Liver (tissue), 9 donors: ENCODE results near the gene LPO. TPM values are rescaled to one million over a fixed set of nuclear protein-coding genes. Genes with fewer than 3 reads are reported as not detected.

Experiments used
- DNase-seq: peaks from one replicate; pipeline ENCODE4 v3.0.0-alpha.2; 2017; ENCODE audit warnings: low spot score
- H3K27ac ChIP-seq, 2 donors: one replicate each; pipeline ENCODE4 v1.7.0; 2013; ENCODE audit warnings: inconsistent platforms in 2 of 2, low read length in 2 of 2, control low read depth in 1 of 2, low read depth in 1 of 2, mild to moderate bottlenecking in 1 of 2
- H3K27me3 ChIP-seq, 4 donors: one replicate each; pipeline versions ENCODE4 v1.6.1 to v1.7.0; 2013; ENCODE audit warnings: low read length in 3 of 4, inconsistent platforms in 1 of 4, mild to moderate bottlenecking in 1 of 4, moderate library complexity in 1 of 4; ENCODE audit not compliant: control insufficient read depth in 4 of 4, insufficient read depth in 4 of 4
- H3K36me3 ChIP-seq, 4 donors: one replicate each; pipeline versions ENCODE4 v1.6.1 to v1.7.0; 2013; ENCODE audit warnings: low read length in 3 of 4, mild to moderate bottlenecking in 3 of 4, low read depth in 1 of 4, moderate library complexity in 1 of 4; ENCODE audit not compliant: control insufficient read depth in 4 of 4, insufficient read depth in 3 of 4
- H3K4me1 ChIP-seq, 4 donors: one replicate each; pipeline versions ENCODE4 v1.6.1 to v1.7.0; 2013; ENCODE audit warnings: low read length in 3 of 4, mild to moderate bottlenecking in 3 of 4, moderate library complexity in 1 of 4; ENCODE audit not compliant: control insufficient read depth in 4 of 4, insufficient read depth in 4 of 4
- H3K4me3 ChIP-seq, 3 donors: one replicate each; pipeline versions ENCODE4 v1.6.1 to v1.7.0; 2013; ENCODE audit warnings: low read length in 3 of 3, control low read depth in 1 of 3, low read depth in 1 of 3, mild to moderate bottlenecking in 1 of 3
- H3K9ac ChIP-seq, 2 donors: one replicate each; pipeline ENCODE4 v1.7.0; 2013; ENCODE audit warnings: low read length in 2 of 2, mild to moderate bottlenecking in 2 of 2, moderate library complexity in 2 of 2, control low read depth in 1 of 2, low read depth in 1 of 2
- H3K9me3 ChIP-seq, 4 donors: one replicate each; pipeline versions ENCODE4 v1.6.1 to v1.7.0; 2013; ENCODE audit warnings: low read length in 3 of 4; ENCODE audit not compliant: control insufficient read depth in 4 of 4
- FOXA1 ChIP-seq: IDR thresholded peaks from 2 replicates; pipeline ENCODE4 v1.6.1; 2016; ENCODE audit warnings: antibody characterized with exemption
- FOXA2 ChIP-seq: IDR thresholded peaks from 2 replicates; pipeline ENCODE4 v1.6.1; 2016; ENCODE audit warnings: antibody characterized with exemption
- GABPA ChIP-seq, 2 donors: IDR thresholded peaks in 1 of 2; conservative IDR thresholded peaks in 1 of 2; 2 replicates each; pipeline ENCODE4 v1.6.1; 2016; ENCODE audit warnings: antibody characterized with exemption in 2 of 2, mild to moderate bottlenecking in 1 of 2, moderate library complexity in 1 of 2
- HNF4A ChIP-seq, 2 donors: conservative IDR thresholded peaks; 2 replicates each; pipeline ENCODE4 v1.6.1; 2016; ENCODE audit warnings: antibody characterized with exemption in 2 of 2, mild to moderate bottlenecking in 2 of 2
- HNF4G ChIP-seq: IDR thresholded peaks from 2 replicates; pipeline ENCODE4 v1.6.1; 2016; ENCODE audit warnings: antibody characterized with exemption
- JUND ChIP-seq, 2 donors: IDR thresholded peaks; 2 replicates each; pipeline ENCODE4 v1.6.1; 2016; ENCODE audit warnings: antibody characterized with exemption in 2 of 2
- NR2F2 ChIP-seq: IDR thresholded peaks from 2 replicates; pipeline ENCODE4 v1.6.1; 2016; ENCODE audit warnings: antibody characterized with exemption
- RAD21 ChIP-seq, 2 donors: IDR thresholded peaks; 2 replicates each; pipeline ENCODE4 v1.6.1; 2016; ENCODE audit warnings: antibody characterized with exemption in 2 of 2, mild to moderate bottlenecking in 2 of 2
- RXRA ChIP-seq, 2 donors: IDR thresholded peaks; 2 replicates each; pipeline ENCODE4 v1.6.1; 2017 to 2018; ENCODE audit warnings: antibody characterized with exemption in 2 of 2, mild to moderate bottlenecking in 1 of 2
- SP1 ChIP-seq: IDR thresholded peaks from 2 replicates; pipeline ENCODE4 v1.6.1; 2018; ENCODE audit warnings: antibody characterized with exemption, mild to moderate bottlenecking
- TAF1 ChIP-seq: conservative IDR thresholded peaks from 2 replicates; pipeline ENCODE4 v1.6.1; 2016; ENCODE audit warnings: antibody characterized with exemption, mild to moderate bottlenecking
- YY1 ChIP-seq: IDR thresholded peaks from 2 replicates; pipeline ENCODE4 v1.6.1; 2016; ENCODE audit warnings: antibody characterized with exemption, mild to moderate bottlenecking
- WGBS: extraction: QIAGEN DNeasy Blood & Tissue Kit; methylation state at CpG from one replicate; pipeline ENCODE4 v1.1.7; 2013; 5-methylcytosine and 5-hydroxymethylcytosine counted together
- polyA plus RNA-seq, 2 donors: library from polyadenylated mRNA; stranded (reverse) in 1 of 2; unstranded in 1 of 2; fragments of 200-250 nt in 1 of 2; fragments of >200 nt in 1 of 2; fragmentation: Nextera tagmentation in 1 of 2; extraction: Ambion mirVana in 1 of 2; gene quantifications; one replicate each; pipeline versions ENCODE4 v1.2.1 to v1.2.3, GENCODE V29; 2013 to 2015
- total RNA-seq, 2 donors: library from RNA; depleted of rRNA; stranded (reverse); fragments of >200 nt; gene quantifications; one replicate each; pipeline ENCODE4 v1.2.3, GENCODE V29; 2014
- TF ChIP-seq, protein P1 (sequence below): IDR thresholded peaks from 2 replicates; pipeline ENCODE4 v1.6.1; 2016; ENCODE audit warnings: antibody characterized with exemption, mild to moderate bottlenecking
- TF ChIP-seq, protein P2 (sequence below): fragments of 150-350 bp; IDR thresholded peaks from 2 replicates; pipeline ENCODE4 v1.5.1; 2017; ENCODE audit warnings: improper control_type of control experiment, low read depth, low read length; ENCODE audit not compliant: missing input control
- TF ChIP-seq, protein P3 (sequence below): IDR thresholded peaks from 2 replicates; pipeline ENCODE4 v1.6.1; 2016; ENCODE audit warnings: antibody characterized with exemption
- TF ChIP-seq, protein P4 (sequence below): IDR thresholded peaks from 2 replicates; pipeline ENCODE4 v1.6.1; 2016; ENCODE audit warnings: antibody characterized with exemption
- TF ChIP-seq, protein P5 (sequence below): IDR thresholded peaks from 2 replicates; pipeline ENCODE4 v1.6.1; 2016; ENCODE audit warnings: antibody characterized with exemption
- donor health status: healthy.
- donor health status: healthy.
- donor health status: healthy.
- donor health status: healthy.
- donor health status: healthy.

LPO gene
- total and polyA plus RNA-seq, 4 donors: not detected

DNA sequence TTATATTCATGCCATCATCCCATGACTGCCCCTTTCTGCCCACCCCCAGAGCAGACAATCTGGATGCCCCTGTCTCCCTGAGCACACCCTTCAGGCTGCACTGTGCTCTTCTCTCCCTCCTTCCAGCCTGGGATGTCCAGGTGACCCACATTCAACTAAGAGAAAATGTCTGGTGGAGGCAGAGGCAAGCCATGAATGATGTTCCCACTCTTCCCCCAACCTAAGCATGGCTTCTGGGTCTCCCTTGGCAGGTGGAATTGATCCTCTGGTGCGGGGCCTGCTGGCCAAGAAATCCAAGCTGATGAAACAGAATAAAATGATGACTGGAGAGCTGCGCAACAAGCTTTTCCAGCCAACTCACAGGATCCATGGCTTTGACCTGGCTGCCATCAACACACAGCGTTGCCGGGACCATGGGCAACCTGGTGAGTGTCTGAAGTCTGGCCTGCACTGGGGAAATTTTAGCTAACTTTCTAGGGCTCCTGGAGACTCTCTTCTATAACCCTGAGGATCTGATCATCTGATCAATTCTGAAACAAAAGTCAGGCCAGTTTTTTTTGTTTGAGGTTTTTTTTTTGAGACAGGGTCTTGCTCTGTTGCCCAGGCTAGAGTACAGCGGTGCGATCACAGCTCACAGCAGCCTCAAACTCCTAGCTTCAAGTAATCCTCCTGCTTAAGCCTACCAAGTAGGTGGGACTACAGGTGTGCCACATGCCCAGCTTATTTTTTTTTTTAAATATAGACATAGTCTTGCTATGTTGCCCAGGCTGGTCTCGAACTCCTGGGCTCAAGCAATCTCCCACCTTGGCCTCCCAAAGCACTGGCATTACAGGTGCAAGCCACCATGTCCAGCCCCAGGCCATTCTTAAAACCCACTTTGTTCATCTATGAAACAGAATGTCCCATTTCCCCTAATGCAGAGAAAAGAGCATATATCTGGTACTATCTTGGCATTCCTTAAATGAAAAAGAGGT is 27.8 kb downstream of the LPO start:
- H3K36me3 ChIP-seq: no peaks in the 10 kb centered on the region
- H3K4me1 ChIP-seq: no peaks in the 10 kb centered on the region
- WGBS: 95% methylated on average over 7 of the region's 7 CpGs
- peak; percentile 22 for DNase-seq
- H3K4me3 ChIP-seq: no peak overlapping the region
- H3K9ac ChIP-seq: no peak overlapping the region
- TF ChIP-seq GABPA (IDR thresholded peaks at IDR 0.05 in 1 of 2, conservative IDR thresholded peaks at IDR 0.05 in 1 of 2) (no peak), YY1 (no peak), FOXA2 (no peak), HNF4A (conservative IDR thresholded peaks at IDR 0.05) (no peak), HNF4G (no peak), NR2F2 (no peak), SP1 (no peak)
- TF ChIP-seq, protein P1, sequence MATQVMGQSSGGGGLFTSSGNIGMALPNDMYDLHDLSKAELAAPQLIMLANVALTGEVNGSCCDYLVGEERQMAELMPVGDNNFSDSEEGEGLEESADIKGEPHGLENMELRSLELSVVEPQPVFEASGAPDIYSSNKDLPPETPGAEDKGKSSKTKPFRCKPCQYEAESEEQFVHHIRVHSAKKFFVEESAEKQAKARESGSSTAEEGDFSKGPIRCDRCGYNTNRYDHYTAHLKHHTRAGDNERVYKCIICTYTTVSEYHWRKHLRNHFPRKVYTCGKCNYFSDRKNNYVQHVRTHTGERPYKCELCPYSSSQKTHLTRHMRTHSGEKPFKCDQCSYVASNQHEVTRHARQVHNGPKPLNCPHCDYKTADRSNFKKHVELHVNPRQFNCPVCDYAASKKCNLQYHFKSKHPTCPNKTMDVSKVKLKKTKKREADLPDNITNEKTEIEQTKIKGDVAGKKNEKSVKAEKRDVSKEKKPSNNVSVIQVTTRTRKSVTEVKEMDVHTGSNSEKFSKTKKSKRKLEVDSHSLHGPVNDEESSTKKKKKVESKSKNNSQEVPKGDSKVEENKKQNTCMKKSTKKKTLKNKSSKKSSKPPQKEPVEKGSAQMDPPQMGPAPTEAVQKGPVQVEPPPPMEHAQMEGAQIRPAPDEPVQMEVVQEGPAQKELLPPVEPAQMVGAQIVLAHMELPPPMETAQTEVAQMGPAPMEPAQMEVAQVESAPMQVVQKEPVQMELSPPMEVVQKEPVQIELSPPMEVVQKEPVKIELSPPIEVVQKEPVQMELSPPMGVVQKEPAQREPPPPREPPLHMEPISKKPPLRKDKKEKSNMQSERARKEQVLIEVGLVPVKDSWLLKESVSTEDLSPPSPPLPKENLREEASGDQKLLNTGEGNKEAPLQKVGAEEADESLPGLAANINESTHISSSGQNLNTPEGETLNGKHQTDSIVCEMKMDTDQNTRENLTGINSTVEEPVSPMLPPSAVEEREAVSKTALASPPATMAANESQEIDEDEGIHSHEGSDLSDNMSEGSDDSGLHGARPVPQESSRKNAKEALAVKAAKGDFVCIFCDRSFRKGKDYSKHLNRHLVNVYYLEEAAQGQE: no peak
- TF ChIP-seq, protein P2, sequence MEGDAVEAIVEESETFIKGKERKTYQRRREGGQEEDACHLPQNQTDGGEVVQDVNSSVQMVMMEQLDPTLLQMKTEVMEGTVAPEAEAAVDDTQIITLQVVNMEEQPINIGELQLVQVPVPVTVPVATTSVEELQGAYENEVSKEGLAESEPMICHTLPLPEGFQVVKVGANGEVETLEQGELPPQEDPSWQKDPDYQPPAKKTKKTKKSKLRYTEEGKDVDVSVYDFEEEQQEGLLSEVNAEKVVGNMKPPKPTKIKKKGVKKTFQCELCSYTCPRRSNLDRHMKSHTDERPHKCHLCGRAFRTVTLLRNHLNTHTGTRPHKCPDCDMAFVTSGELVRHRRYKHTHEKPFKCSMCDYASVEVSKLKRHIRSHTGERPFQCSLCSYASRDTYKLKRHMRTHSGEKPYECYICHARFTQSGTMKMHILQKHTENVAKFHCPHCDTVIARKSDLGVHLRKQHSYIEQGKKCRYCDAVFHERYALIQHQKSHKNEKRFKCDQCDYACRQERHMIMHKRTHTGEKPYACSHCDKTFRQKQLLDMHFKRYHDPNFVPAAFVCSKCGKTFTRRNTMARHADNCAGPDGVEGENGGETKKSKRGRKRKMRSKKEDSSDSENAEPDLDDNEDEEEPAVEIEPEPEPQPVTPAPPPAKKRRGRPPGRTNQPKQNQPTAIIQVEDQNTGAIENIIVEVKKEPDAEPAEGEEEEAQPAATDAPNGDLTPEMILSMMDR: no peak
- TF ChIP-seq, protein P3, sequence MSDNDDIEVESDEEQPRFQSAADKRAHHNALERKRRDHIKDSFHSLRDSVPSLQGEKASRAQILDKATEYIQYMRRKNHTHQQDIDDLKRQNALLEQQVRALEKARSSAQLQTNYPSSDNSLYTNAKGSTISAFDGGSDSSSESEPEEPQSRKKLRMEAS: no peak
- H3K9me3 ChIP-seq: no peaks in the 10 kb centered on the region
- H3K27me3 ChIP-seq: peaks cover 0 to 4% (median 2%) of the 10 kb centered on the region in 4 donors
- no peak overlapping the region for H3K27ac ChIP-seq

DNA sequence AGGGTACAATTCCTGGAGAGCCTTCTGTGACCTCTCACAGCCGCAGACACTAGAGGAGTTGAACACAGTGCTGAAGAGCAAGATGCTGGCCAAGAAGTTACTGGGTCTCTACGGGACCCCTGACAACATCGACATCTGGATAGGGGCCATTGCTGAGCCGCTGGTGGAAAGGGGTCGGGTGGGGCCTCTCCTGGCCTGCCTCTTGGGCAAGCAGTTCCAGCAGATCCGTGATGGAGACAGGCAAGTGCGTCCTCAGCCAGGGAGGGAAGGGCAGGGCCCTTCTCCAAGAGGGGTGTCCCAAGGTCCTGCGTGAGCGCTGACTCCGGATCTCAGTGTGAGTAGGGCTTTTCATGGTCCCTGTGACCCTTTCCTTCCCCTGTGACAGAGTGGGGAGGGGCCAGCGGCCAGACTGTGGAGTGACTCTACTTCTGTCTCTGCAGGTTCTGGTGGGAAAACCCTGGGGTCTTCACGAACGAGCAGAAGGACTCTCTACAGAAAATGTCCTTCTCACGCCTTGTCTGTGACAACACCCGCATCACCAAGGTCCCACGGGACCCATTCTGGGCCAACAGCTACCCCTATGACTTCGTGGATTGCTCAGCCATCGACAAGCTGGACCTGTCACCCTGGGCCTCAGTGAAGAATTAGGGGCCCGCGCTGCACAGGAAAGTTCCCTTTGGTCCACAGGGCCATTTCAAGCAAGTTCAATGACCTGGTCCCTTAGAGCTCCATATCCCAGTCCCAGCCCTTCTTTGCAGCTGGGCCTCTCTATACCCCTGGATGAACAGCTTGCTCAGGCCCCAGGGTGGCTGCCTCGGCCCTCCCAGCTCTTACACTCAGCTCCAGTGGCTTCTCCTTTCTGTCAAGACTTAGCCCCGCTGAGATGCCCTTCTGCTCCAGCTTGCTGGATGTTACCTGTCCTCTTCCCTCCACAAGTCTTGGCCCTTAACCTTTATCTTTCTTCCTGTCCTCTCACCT is 29.3 kb downstream of the LPO start:
- DNase-seq: peak; percentile 25
- no peaks in the 10 kb centered on the region for H3K36me3 ChIP-seq
- no peak overlapping the region for H3K27ac ChIP-seq
- 78% methylated on average over 22 of the region's 22 CpGs for WGBS
- peaks cover 0 to 4% (median 2%) of the 10 kb centered on the region in 4 donors for H3K27me3 ChIP-seq
- no peaks in the 10 kb centered on the region for H3K4me1 ChIP-seq
- H3K9me3 ChIP-seq: no peaks in the 10 kb centered on the region
- no peak overlapping the region for H3K4me3 ChIP-seq
- H3K9ac ChIP-seq: no peak overlapping the region
- TF ChIP-seq HNF4G: no peak
- no peak for TF ChIP-seq NR2F2
- TF ChIP-seq RAD21 (IDR thresholded peaks at IDR 0.05): no peak
- TF ChIP-seq, protein P4, sequence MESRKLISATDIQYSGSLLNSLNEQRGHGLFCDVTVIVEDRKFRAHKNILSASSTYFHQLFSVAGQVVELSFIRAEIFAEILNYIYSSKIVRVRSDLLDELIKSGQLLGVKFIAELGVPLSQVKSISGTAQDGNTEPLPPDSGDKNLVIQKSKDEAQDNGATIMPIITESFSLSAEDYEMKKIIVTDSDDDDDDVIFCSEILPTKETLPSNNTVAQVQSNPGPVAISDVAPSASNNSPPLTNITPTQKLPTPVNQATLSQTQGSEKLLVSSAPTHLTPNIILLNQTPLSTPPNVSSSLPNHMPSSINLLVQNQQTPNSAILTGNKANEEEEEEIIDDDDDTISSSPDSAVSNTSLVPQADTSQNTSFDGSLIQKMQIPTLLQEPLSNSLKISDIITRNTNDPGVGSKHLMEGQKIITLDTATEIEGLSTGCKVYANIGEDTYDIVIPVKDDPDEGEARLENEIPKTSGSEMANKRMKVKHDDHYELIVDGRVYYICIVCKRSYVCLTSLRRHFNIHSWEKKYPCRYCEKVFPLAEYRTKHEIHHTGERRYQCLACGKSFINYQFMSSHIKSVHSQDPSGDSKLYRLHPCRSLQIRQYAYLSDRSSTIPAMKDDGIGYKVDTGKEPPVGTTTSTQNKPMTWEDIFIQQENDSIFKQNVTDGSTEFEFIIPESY: no peak
- TF ChIP-seq HNF4A (conservative IDR thresholded peaks at IDR 0.05): no peak
- no peak for TF ChIP-seq JUND (IDR thresholded peaks at IDR 0.05)
- no peak for TF ChIP-seq FOXA2
- TF ChIP-seq, protein P2: no peak
- TF ChIP-seq FOXA1: no peak
- TF ChIP-seq RXRA (IDR thresholded peaks at IDR 0.05): no peak
- TF ChIP-seq, protein P3: no peak
- TF ChIP-seq YY1: no peak
- no peak for TF ChIP-seq SP1
- no peak for TF ChIP-seq TAF1
- TF ChIP-seq, protein P5, sequence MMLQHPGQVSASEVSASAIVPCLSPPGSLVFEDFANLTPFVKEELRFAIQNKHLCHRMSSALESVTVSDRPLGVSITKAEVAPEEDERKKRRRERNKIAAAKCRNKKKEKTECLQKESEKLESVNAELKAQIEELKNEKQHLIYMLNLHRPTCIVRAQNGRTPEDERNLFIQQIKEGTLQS: no peak
